Uterus (tissue), 4 donors: ENCODE data around the gene MED25. TPM values are rescaled to one million over a fixed set of nuclear protein-coding genes. Genes with fewer than 3 reads are reported as not detected.

Experiments
- DNase-seq, 2 donors: peaks; one replicate each; pipeline ENCODE4 v3.0.0-alpha.2; 2019 to 2020
- H3K27ac ChIP-seq, 2 donors: fragments of 200-600 bp; sonication (generic); 1 replicate in 1 of 2; 2 replicates in 1 of 2; pipeline ENCODE4 v1.5.1; 2016 to 2018
- H3K27me3 ChIP-seq, 2 donors: fragments of 200-600 bp; sonication (generic); one replicate each; pipeline ENCODE4 v1.5.1; 2018 to 2019; ENCODE audit warnings: control low read depth in 1 of 2
- H3K36me3 ChIP-seq, 2 donors: fragments of 200-600 bp; sonication (generic); one replicate each; pipeline ENCODE4 v1.5.1; 2019; ENCODE audit warnings: control low read depth in 1 of 2
- H3K4me1 ChIP-seq, 2 donors: fragments of 200-600 bp; sonication (generic); one replicate each; pipeline ENCODE4 v1.5.1; 2018 to 2019; ENCODE audit warnings: control low read depth in 1 of 2
- H3K4me3 ChIP-seq, 2 donors: fragments of 200-600 bp; sonication (generic); 1 replicate in 1 of 2; 2 replicates in 1 of 2; pipeline ENCODE4 v1.5.1; 2018 to 2019; ENCODE audit warnings: mild to moderate bottlenecking in 1 of 2
- H3K9me3 ChIP-seq, 2 donors: fragments of 200-600 bp; sonication (generic); one replicate each; pipeline ENCODE4 v1.5.1; 2019; ENCODE audit warnings: control low read depth in 1 of 2
- CTCF ChIP-seq, 4 experiments: fragments of 200-600 bp in 2 of 4; fragments of 450-650 bp in 2 of 4; sonication (generic) in 2 of 4; IDR thresholded peaks; one replicate each; pipeline ENCODE4 v1.5.1; 2016 to 2019; ENCODE audit warnings: antibody characterized with exemption in 4 of 4, mild to moderate bottlenecking in 2 of 4, moderate library complexity in 1 of 4
- POLR2A ChIP-seq, 2 donors: fragments of 450-650 bp; IDR thresholded peaks; one replicate each; pipeline ENCODE4 v1.6.1; 2016; ENCODE audit warnings: antibody characterized with exemption in 2 of 2, mild to moderate bottlenecking in 1 of 2, moderate library complexity in 1 of 2
- intact Hi-C: fragments of 100-400 bp; cut with DNase I; formaldehyde crosslinking; loops from one replicate; pipeline ENCODE4 v1.15.1; 2023; ENCODE audit warnings: low total_unique reads
- total RNA-seq, 4 donors: library from RNA; depleted of rRNA in 3 of 4; stranded (reverse); fragments of >200 nt in 3 of 4; gene quantifications; one replicate each; pipeline versions ENCODE4 v1.1.0 to v1.2.4, GENCODE V29; 2014 to 2023
- donor health status: DM: yes; HTN: yes; CAD: no.

MED25 gene
- 10 to 100 TPM; 21.1 to 48.1 (median 26.8) TPM for total RNA-seq

DNA sequence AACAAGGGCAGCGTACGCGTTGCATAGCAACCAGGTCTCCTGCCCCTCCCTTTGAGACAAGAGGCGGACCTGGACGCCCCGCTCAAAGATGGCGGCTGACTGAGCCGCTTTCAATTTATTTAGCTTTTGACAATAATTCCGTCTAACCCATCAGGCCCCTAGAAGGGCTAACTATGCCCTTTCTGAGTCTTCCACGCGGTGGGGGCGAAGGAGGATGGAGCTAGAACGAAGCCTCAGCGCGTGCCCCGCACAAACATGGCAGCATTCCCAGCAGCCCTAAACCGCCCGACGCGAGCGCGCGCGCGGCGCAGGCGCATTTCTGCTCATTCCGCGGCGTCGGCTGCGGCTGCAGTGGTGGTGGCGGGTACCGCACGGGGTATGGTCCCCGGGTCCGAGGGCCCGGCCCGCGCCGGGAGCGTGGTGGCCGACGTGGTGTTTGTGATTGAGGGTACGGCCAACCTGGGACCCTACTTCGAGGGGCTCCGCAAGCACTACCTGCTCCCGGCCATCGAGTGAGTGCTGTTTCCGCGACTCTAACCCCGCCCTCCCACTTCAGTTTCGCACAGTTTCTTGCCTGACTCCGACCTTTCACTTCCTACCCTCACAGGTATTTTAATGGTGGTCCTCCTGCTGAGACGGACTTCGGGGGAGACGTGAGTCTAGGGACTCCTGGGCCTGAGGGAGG is at the start of gene MED25:
Gene MED25, plus strand, starts transcription at position 326 of the 685 bp plus-strand sequence. Its CDS starts 53 bp downstream, at position 379.
- Histone ChIP-seq H3K27ac (peak within 1 kb of the TSS; percentile 98 to 99), H3K27me3 (no peaks in the 10 kb centered on the region), H3K4me1 (peaks cover 0 to 10% of the 10 kb centered on the region in 2 donors), H3K36me3 (no peaks in the 10 kb centered on the region), H3K9me3 (no peaks in the 10 kb centered on the region), H3K4me3 (peak within 1 kb of the TSS; percentile 83 to 98)
- TF ChIP-seq CTCF (IDR thresholded peaks at IDR 0.05): peak; percentile 15 to 74 (median 60)
- peak; percentile 58 to 87 for TF ChIP-seq POLR2A (IDR thresholded peaks at IDR 0.05)
- intact Hi-C loops: no loop called here
- DNase-seq: peak; percentile 84 to 87

DNA sequence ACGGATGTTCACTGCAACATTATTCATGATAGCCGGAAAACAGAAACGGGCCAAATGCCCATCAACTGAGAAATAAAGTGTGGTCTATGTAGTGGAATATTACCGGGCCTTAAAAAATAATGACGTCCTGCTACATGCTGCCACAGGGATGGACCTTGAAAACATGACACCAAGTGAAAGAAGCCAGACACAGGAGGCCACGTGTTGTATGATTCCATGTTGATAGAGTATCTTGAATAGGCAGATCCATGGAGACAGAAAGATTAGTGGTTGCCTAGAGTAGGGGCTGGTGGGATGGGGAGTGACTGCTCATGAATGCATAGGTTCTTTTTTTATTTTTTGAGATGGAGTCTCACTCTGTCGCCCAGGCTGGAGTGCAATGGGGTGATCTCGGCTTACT is 47.6 kb upstream of the MED25 start:
- Histone ChIP-seq H3K36me3 (no peaks in the 10 kb centered on the region), H3K27me3 (no peaks in the 10 kb centered on the region), H3K4me3 (no peak overlapping the region), H3K9me3 (no peaks in the 10 kb centered on the region), H3K27ac (no peak overlapping the region), H3K4me1 (peaks cover 0 to 14% of the 10 kb centered on the region in 2 donors)
- intact Hi-C loops: no loop called here
- TF ChIP-seq CTCF (IDR thresholded peaks at IDR 0.05): no peak
- DNase-seq: no peak

- Histone ChIP-seq H3K36me3 (no peaks in the 10 kb centered on the region), H3K27me3 (no peaks in the 10 kb centered on the region), H3K27ac (no peak overlapping the region), H3K9me3 (no peaks in the 10 kb centered on the region), H3K4me1 (peaks cover 0 to 14% of the 10 kb centered on the region in 2 donors), H3K4me3 (no peak overlapping the region)
- TF ChIP-seq CTCF (IDR thresholded peaks at IDR 0.05) (no peak), POLR2A (IDR thresholded peaks at IDR 0.05) (no peak)
- no peak for DNase-seq
- intact Hi-C loops: no loop called here
Measured at GRCh38 chr19:49771674-49772139, 46.4 kb upstream of the MED25 start.

GRCh38 chr19:49772850-49773432 is 45.1 kb upstream of the MED25 start:
- Histone ChIP-seq H3K36me3 (no peaks in the 10 kb centered on the region), H3K4me1 (peaks cover 0 to 13% of the 10 kb centered on the region in 2 donors), H3K9me3 (no peaks in the 10 kb centered on the region), H3K27ac (no peak overlapping the region), H3K27me3 (no peaks in the 10 kb centered on the region), H3K4me3 (no peak overlapping the region)
- intact Hi-C loops: no loop called here
- TF ChIP-seq POLR2A (IDR thresholded peaks at IDR 0.05): no peak
- TF ChIP-seq CTCF (IDR thresholded peaks at IDR 0.05): no peak
- no peak for DNase-seq

GRCh38 chr19:49773663-49774350 is 44.3 kb upstream of the MED25 start:
- intact Hi-C loops: no loop called here
- Histone ChIP-seq H3K27ac (no peak overlapping the region), H3K36me3 (no peaks in the 10 kb centered on the region), H3K4me1 (peaks cover 0 to 4% of the 10 kb centered on the region in 2 donors), H3K27me3 (no peaks in the 10 kb centered on the region), H3K9me3 (no peaks in the 10 kb centered on the region), H3K4me3 (no peak overlapping the region)
- DNase-seq: no peak
- no peak for TF ChIP-seq CTCF (IDR thresholded peaks at IDR 0.05)
- TF ChIP-seq POLR2A (IDR thresholded peaks at IDR 0.05): no peak
